GM19035 (cell line): ENCODE measurements around the gene SHROOM4.

Experiments used
- ATAC-seq: cut with Tn5 transposase; IDR thresholded peaks from one replicate; pipeline ENCODE4 v1.9.1; 2021; ENCODE audit not compliant: unreplicated experiment

SHROOM4 gene, protein sequence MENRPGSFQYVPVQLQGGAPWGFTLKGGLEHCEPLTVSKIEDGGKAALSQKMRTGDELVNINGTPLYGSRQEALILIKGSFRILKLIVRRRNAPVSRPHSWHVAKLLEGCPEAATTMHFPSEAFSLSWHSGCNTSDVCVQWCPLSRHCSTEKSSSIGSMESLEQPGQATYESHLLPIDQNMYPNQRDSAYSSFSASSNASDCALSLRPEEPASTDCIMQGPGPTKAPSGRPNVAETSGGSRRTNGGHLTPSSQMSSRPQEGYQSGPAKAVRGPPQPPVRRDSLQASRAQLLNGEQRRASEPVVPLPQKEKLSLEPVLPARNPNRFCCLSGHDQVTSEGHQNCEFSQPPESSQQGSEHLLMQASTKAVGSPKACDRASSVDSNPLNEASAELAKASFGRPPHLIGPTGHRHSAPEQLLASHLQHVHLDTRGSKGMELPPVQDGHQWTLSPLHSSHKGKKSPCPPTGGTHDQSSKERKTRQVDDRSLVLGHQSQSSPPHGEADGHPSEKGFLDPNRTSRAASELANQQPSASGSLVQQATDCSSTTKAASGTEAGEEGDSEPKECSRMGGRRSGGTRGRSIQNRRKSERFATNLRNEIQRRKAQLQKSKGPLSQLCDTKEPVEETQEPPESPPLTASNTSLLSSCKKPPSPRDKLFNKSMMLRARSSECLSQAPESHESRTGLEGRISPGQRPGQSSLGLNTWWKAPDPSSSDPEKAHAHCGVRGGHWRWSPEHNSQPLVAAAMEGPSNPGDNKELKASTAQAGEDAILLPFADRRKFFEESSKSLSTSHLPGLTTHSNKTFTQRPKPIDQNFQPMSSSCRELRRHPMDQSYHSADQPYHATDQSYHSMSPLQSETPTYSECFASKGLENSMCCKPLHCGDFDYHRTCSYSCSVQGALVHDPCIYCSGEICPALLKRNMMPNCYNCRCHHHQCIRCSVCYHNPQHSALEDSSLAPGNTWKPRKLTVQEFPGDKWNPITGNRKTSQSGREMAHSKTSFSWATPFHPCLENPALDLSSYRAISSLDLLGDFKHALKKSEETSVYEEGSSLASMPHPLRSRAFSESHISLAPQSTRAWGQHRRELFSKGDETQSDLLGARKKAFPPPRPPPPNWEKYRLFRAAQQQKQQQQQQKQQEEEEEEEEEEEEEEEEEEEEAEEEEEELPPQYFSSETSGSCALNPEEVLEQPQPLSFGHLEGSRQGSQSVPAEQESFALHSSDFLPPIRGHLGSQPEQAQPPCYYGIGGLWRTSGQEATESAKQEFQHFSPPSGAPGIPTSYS (N-terminal part only)

DNA sequence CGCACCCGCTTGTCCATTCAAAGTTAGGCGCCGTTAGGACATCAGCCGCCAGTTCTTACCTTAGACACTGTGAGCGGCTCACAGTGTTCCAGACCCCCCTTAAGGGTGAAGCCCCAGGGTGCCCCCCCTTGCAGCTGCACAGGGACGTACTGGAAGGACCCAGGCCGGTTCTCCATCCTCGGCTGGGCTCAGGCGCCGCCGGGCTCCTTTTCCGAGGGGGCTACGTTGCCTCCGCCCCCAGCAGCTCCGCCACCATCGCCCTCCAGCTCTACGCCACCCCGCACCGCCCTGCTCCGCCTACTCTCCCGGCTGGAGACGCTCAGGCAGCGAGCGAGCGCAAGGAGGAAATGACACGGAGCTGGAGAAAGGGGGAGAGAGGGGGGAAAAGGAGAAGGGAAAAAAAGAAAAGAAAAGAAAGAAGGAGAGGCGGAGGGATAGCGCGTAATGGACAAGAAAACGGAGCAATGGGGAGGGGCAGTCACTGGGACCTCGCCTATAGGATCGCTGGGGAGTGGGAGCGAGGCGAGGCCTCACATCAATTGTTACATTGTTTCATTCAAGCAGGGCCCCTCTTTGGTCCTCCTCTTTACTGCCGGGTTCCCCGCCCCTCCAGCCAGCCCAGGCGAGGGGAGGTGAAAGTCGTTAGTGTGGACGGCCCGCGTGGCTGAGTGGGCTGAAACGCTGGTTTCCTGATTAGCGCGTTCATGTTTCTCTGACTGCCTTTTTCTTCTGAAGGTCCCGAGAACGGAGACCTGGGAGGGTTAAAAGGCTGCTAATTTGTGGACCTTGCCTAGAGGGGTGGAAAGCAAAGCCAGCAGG, at the start of gene SHROOM4:
SHROOM4 (minus strand) TSS at position 352 of the 819 bp plus-strand sequence; CDS start at position 176, 176 bp downstream.
- ATAC-seq = no peak

DNA sequence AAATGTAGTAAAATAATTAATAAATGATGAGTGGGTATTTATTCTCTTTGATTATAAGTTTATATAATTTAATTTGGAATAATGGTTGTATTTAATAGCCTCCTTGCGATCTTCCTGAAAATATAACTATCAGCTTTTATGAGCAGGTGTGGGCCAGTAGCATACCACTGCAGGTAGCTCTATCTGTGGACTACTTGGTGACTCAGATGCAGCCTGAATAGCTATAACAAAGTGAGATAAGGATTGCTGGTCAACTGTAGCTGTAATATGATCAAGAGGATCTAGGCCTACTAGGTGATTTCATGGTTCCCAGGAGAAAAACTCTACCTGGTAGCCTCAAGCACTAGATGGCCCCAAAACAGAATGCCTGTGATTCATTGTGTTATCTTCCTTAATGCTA, 49.5 kb upstream of the SHROOM4 start:
- ATAC-seq = no peak

DNA sequence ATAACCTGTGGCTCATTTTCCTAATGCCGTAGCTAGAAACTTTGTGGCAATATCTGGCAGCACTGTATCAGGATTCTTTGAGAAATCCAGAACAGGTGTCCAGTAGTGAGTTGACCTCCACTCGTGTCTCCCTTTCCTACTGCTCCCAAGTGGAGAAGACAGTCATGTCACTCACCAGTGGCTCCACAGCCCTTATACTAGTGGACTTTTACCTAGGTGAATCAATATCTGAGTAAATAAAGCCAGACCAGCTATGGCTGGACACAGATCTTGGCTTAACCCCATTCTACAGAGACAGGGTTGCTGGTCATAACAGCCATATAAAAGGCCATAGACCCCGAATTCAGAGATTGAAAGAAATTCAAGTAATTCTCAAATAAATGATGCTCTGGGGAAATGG, 46.5 kb upstream of the SHROOM4 start:
- no peak for ATAC-seq

DNA sequence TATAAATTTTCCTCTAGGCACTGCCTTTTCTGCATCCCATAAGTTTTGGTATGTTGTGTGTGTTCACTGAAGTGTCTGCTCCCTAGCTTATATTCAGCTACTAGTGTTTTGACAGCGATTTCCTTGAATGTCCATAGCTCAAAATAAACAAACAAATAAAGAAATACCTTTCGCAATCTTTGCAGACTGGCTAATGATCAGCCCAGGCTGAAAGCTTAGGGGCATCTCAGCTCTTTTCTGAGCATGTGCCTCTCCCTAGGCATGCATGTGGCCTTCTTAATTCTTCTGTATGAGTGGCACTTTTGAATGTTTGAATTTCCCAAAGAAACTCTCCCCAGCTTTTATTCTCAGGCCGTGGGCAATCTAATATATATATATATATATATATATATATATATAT, 44.6 kb upstream of the SHROOM4 start:
- ATAC-seq = no peak

DNA sequence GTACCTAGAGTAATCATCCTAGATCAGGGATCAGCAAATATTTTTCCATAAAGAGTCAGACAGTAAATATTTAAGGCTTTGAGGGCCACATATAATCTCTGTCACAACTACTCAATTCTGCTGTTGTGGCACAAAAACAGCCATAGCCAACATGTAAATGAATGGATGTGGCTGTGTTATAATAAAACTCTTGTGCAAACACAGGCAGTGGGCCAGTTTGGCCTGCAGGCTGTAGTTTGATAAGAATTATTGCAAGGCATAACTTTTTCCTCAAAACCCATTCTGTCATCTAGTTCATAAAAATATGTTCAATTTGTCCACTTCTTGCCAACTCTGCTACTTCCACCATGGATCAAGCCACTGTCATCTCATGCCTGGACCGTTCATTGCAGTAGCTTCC, 39.4 kb upstream of the SHROOM4 start:
- ATAC-seq = no peak

DNA sequence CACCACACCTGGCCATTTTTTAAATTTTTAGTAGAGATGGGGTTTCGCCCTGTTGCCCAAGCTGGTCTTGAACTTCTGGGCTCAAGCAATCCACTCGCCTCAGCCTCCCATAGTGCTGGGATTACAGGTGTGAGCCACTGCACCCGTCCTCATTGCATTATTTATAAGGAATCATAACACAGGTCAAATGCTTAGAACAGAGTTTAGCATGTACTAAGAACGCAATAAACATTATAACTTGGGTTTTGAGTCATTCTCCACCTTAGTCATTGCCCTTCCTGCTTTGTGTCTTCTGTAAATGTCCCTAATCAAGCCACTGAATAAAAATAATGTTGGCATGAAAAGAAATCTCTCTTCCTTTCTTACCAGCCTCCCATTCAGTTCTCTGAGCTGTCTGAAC, 38.5 kb upstream of the SHROOM4 start:
- ATAC-seq = no peak

DNA sequence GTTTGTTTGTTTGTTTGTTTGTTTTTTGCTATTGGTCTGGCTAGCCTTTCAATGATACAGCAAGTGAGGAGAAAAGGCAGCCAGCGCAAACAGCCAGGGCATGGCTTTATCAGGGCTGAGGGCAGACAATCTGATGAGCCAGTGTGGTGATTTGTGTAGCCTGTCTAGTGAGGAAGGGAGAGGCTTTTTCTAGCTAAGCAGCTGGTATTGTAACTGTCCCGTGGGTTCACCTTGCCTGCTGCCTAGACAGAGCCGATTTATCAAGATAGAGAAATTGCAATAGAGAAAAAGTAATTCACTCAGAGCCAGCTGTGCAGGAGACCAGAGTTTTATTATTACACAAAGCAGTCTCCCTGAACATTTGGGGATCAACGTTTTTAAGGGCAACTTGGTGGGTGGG, 28.2 kb upstream of the SHROOM4 start:
- ATAC-seq = no peak

DNA sequence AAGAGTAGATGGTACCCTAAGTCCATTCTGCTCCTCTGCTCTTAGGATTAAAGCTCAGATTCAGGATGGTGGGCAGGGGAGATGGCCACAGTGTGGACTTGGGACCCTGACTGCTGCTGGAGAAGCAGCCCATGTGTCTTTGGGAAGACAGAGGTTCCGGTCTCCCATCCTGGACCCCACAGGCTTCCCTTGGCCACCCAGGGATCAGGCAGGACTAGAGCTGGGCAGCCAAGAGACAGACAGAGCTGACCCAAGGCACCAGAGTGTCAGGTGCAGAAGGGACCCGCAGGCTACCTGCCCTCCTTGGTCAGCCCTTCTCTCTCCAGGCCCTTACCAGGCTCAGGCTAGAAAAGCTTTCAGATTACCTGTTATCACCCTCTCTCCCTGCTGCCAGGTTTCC, 25.7 kb upstream of the SHROOM4 start:
- ATAC-seq = no peak

DNA sequence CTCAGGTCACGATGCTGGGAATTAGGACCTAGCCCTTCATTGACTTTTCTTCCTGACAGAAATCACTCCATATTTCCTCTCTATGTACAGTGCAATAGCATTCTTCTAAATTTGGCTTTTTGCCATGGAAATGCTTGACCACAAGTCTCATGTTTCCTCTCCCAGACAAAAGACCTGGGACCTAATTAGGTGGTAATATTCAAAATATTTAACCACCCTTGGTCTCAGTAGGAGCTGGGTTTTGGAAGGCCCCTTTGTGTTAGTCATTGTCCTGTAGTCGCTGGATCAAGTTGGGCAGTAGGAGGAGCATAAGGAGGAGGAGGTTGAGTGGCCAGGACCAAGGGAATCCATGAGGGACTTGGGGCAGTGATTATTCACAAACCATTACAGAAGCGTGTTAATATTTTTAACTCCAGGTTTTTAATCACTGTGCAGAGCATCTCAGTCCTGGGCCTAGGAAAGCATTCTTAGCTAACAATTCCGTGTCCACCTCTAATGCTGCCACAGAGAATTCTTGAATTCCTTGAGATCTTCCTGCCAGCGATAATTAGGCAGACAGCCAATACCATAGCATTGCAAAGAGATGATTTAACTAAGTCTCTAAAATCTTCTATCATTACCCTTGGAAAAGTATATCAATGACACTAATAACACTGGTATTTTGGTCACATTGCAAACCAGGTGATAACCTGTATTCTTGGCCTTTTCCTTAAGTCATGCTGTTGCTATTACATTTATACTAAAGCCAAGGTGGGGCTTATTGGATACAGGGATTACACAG, 25.0 kb upstream of the SHROOM4 start:
- no peak for ATAC-seq

DNA sequence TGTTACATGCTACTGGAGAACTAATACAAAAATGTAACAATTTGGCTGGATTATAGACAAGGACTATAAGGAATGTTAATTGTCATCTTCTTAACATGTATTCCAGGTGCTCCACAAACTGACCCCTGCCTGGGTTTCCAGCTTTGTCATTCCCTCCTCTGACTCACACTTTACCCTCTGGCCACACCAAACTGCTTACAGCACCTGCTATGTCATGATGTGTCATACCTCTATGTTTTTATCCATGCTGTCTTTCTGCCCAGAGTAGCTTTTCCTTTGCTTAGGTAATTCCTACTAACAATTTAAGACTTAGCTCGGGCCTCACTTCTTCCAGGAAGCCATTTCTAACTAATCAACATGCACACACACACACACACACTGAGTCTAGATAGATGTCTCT, 14.0 kb upstream of the SHROOM4 start:
- ATAC-seq = no peak

DNA sequence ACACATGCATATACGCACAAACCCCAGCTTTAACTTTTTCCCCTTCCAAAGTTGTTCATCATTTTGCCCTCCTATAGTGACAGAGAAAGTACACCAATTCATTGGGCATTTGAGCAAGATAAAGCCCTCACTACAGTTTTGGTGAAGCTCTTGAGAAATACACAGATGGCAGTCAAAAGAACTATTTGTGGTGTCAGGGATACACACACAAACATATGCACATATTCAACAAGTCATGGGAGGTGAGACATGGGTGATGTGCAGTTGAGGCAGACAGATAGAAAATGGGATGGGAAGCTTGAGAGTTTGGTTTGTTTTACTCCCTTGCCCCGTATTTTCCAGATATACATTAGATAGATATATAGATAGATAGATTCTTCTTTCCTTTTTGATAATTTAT, 11.8 kb upstream of the SHROOM4 start:
- ATAC-seq = no peak

DNA sequence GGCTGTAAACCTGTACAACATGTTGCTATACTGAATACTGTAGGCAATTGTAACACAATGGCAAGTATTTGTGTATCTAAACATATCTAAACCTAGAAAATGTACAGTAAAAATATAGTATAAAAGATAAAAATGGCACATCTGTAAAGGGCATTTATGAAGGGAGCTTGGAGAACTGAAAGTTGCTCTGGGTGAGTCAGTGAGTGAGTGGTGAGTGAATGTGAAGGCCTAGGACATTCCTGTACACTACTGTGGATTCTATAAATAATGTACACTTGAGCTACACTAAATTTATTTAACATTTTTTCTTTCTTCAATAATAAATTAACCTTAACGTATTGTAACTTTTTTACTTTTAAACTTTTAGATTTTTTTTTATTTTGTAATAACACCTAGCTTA, 5.0 kb upstream of the SHROOM4 start:
- no peak for ATAC-seq

DNA sequence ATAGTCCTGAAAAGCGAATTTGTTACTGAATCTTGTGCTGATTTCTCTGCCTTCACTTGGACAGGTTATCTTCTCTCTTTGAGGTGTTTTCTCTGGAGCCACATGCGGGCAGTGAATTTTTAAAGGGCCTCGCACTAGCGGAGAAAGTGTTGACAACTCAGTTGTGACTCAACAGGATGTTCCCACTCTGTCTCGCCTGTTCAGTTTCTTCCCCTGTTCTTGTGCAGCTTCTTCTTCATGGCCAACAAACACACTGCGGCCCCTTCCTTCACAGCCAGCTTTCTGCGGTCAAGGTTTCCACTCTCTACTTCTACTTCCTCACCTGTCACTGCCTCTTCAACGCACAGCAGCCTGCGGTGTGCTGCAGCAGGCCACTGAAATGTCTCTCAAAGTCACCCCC, 1.1 kb upstream of the SHROOM4 start:
- ATAC-seq = no peak

DNA sequence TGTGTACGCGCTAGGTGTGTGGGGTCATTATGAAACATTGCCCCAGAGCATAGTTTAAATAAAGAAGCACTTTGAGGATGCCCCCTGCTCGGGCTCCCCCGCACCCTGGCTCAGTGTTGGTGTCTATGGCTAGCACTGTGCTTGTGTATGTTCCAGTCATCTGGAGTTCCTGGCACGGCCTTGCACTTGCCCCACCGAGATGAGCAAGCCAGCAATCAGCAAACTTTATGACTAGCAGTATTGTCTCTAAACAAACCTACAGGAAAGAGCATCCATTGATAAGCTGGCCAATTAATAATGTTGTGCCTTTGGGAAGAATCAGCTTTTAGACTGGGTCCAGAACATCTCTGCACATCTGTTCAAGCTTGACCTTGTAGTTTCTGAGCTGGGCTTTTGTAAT, 707 bp upstream of the SHROOM4 start:
- ATAC-seq = no peak

DNA sequence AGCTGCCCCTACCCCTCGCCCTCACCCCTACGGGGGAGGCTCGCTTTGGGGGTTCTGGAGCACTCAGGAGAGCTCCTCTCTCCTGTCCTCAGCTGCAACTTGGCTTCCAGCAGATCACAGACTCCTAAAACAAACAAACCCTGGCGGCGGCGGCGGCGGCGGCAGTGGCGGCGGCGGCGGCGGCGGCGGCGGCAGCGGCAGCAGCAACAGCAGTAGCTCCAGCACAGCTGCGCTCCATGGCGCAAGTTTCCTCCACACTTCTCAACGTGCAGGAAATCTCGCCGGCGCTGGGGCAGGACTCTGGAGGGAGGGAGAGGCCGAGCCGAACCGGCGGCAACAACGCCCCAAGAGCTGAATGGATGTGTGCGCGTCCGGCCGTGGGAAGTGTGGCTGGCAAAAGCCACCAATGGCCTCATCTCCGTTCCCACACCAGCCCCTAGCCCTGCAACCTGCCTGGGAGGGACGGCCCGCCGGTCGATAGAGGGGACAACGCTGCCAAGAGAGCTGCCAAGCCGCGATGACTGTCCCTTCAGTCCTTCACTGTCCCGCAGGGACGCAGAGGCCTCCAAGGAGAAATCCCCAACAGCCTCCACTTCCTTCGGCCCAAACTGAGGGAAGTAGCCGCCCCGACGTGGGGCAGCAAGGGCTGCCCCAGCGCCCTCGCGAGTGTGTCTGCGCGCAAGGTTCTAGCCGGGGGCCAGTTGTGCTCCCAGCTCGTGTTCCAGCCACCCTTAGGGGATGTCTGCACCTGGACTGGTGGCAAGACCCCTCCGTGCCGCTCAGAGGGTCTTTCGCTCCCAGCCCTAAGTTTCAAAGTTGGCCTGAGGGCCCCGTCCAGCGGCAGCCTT, 775 bp downstream of the SHROOM4 start:
- ATAC-seq = no peak

DNA sequence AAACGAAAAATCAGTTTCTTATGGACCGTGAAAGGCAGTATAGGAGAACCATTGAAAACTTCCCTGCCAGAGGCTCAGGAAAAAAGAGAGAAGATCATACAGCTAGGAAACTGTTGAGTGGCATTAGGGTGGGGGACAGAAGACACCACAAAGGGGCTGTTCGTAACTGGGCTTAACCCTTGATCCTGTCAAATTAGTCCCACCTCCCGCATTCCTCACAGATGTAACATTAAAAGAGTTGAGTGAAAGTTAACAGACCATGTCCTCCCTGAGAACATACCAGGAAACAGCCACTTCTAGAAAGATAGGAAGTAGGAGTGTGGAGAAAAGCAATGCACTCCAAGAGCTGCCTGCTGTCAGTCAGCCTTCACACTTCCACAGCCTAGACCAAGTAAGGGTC, 8.7 kb downstream of the SHROOM4 start:
- ATAC-seq = no peak

DNA sequence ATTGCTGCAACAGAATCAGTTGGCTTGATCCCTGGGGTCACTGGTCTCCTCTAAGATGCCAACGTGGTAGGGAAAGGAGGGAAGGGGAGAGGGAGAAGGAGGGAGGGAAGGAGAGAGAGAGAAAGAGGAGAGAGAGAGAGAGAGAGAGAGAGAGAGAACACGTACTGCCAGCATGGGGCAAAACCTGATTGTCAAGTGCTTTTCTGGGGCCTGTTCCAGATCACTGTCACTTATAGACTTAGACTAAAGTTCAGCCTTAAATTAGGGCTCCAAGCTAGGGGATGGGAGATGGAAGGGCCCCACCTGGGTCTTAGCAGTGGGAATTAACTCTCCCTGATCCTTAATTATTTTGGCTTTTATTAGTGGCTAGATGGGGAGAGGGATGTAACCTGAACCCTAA, 12.9 kb downstream of the SHROOM4 start:
- no peak for ATAC-seq

DNA sequence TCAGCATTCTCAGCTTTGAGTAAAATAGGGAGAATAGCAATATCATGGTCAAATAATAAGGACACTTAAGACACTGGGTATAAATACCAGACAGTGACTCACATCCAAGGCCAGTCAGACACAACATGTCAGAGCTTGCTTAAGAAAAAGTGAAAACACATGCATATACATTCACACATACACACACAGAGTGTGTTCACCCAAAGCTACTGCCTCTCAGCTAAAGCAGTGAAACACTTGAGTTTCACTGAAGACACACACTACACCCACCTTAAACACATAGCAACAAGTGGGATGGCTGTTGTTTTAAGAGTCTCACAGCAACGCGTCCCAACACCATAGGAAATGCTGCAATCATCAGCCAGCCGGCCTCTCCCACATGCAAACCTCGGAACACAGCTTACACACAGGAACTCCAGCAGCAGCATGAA, 14.4 kb downstream of the SHROOM4 start:
- ATAC-seq = no peak

DNA sequence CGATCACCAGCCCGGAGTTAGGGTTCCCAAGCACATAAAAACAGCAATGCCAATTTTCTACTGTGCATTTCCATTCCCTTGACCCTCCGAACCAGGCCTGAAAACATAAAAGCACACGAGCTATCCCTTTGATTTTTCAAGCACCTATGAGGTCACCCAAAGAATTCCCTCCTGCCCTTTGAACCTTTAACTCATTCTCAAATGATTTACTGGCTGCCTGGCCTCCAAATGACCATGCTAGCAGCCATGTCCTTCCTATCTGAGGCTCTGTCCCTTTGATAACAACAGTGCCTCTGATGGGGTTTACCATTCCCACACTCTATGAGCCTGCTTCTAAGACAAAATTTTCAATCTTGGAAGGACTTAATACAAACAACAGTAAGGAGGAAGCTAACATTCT, 15.2 kb downstream of the SHROOM4 start:
- no peak for ATAC-seq
